ENCODE measurements around the gene FKBP5.

GRCh38 chr6:35665573-35665972 lies 23.1 kb downstream of the FKBP5 start:
- TF ChIP-seq, protein P1, sequence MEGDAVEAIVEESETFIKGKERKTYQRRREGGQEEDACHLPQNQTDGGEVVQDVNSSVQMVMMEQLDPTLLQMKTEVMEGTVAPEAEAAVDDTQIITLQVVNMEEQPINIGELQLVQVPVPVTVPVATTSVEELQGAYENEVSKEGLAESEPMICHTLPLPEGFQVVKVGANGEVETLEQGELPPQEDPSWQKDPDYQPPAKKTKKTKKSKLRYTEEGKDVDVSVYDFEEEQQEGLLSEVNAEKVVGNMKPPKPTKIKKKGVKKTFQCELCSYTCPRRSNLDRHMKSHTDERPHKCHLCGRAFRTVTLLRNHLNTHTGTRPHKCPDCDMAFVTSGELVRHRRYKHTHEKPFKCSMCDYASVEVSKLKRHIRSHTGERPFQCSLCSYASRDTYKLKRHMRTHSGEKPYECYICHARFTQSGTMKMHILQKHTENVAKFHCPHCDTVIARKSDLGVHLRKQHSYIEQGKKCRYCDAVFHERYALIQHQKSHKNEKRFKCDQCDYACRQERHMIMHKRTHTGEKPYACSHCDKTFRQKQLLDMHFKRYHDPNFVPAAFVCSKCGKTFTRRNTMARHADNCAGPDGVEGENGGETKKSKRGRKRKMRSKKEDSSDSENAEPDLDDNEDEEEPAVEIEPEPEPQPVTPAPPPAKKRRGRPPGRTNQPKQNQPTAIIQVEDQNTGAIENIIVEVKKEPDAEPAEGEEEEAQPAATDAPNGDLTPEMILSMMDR (IDR thresholded peaks at IDR 0.05) = no peak
- no peak for TF ChIP-seq EP300 (IDR thresholded peaks at IDR 0.05)

Measured in tibial nerve (tissue), 4 donors.